ENCODE measurements around the gene MAML2.

DNA sequence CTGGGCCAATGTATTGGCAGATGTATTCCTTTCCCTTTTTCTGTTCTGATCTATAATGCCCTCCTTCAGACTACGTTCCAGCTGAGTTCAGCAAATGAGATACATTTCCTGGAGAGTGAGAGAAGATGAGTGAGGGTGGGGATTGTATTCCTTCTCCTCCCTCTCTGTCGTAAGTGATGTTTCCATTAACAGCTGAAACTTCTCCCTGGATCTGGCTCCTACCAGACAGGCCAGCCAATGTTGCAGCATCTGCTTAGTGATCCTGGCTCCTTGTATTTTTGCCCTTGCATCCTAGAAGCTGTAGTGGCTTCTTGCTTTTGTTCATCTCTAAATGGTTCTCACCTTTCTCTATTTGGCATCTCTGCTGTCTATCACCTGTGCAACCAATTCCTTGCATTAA lies 370.9 kb downstream of the MAML2 start:
- TF ChIP-seq CTCF (conservative IDR thresholded peaks at IDR 0.05; ENCODE audit: low read depth in 2 of 2) (no peak), EZH2 (IDR thresholded peaks at IDR 0.05; ENCODE audit: low read depth, unreplicated experiment) (no peak), EZH2phosphoT487 (IDR thresholded peaks at IDR 0.05; ENCODE audit: unreplicated experiment) (no peak), CREB1 (CRISPR knock-in tag; IDR thresholded peaks at IDR 0.05; ENCODE audit: low read depth) (no peak), POLR2AphosphoS5 (IDR thresholded peaks at IDR 0.05; ENCODE audit: low read depth) (no peak), STAT1 (IDR thresholded peaks at IDR 0.05; ENCODE audit: unreplicated experiment) (no peak), ZNF331 (CRISPR knock-in tag; IDR thresholded peaks at IDR 0.05; ENCODE audit: low read depth) (no peak), REST (IDR thresholded peaks at IDR 0.05; ENCODE audit: unreplicated experiment) (no peak), NANOG (IDR thresholded peaks at IDR 0.05; ENCODE audit: borderline replicate concordance) (no peak), JUNB (IDR thresholded peaks at IDR 0.05; ENCODE audit: unreplicated experiment) (no peak)

Data from GM23338 (cell line).